Islet precursor cell (in vitro differentiated cells): Measurements from ENCODE around the gene ERGIC1.
"Not testable (repeated sequence)": the region's sequence is repeated elsewhere in the genome, so short reads cannot be mapped to it uniquely, and the experiment has no call there.

ENCODE experiments used
- DNase-seq: peaks from one replicate; pipeline ENCODE4 v3.0.0-alpha.2; 2018

The ERGIC1 gene

GRCh38 chr5:172801179-172801671, 32.8 kb upstream of the ERGIC1 start:
- no peak for DNase-seq

GRCh38 chr5:172802112-172802511, 31.9 kb upstream of the ERGIC1 start:
- DNase-seq: no peak

- no peak for DNase-seq
Observed at GRCh38 chr5:172802567-172803176, 31.4 kb upstream of the ERGIC1 start.

- DNase-seq: no peak
Observed at GRCh38 chr5:172805018-172805683, 28.9 kb upstream of the ERGIC1 start.

GRCh38 chr5:172805736-172806255, 28.3 kb upstream of the ERGIC1 start:
- no peak for DNase-seq

- DNase-seq: peak; percentile 92
Observed at GRCh38 chr5:172806897-172807672, 27.0 kb upstream of the ERGIC1 start.

GRCh38 chr5:172807766-172808311, 26.2 kb upstream of the ERGIC1 start:
- DNase-seq: no peak

GRCh38 chr5:172809774-172810173, 24.3 kb upstream of the ERGIC1 start:
- no peak for DNase-seq

GRCh38 chr5:172810996-172811395, 23.1 kb upstream of the ERGIC1 start:
- DNase-seq: not testable (repeated sequence)

- DNase-seq: no peak
Observed at GRCh38 chr5:172815631-172816030, 18.4 kb upstream of the ERGIC1 start.

- no peak for DNase-seq
Observed at GRCh38 chr5:172816925-172817562, 17.0 kb upstream of the ERGIC1 start.

- DNase-seq: no peak
Observed at GRCh38 chr5:172817664-172818063, 16.4 kb upstream of the ERGIC1 start.

- DNase-seq: no peak
Observed at GRCh38 chr5:172818081-172818480, 16.0 kb upstream of the ERGIC1 start.

GRCh38 chr5:172819569-172819968, 14.5 kb upstream of the ERGIC1 start:
- no peak for DNase-seq

GRCh38 chr5:172820046-172820767, 13.8 kb upstream of the ERGIC1 start:
- DNase-seq: no peak

GRCh38 chr5:172821340-172821985, 12.6 kb upstream of the ERGIC1 start:
- DNase-seq: no peak

GRCh38 chr5:172823840-172824362, 10.2 kb upstream of the ERGIC1 start:
- DNase-seq: no peak

- no peak for DNase-seq
Observed at GRCh38 chr5:172825610-172826204, 8.3 kb upstream of the ERGIC1 start.

- DNase-seq: no peak
Observed at GRCh38 chr5:172827841-172828240, 6.2 kb upstream of the ERGIC1 start.

- no peak for DNase-seq
Observed at GRCh38 chr5:172828911-172829431, 5.1 kb upstream of the ERGIC1 start.
